T-helper 2 cell treated with Interferon-gamma antibody and Interleukin-4, amounts not matched to agents 5 μg/mL and 100 μg/mL, for 36 hours (primary cell): ENCODE measurements around the gene ABCG1.

ENCODE experiments used
- DNase-seq: peaks from one replicate; pipeline ENCODE4 v3.0.0; 2021; ENCODE audit warnings: low spot score
- H3K27ac Mint-ChIP-seq: one replicate; pipeline ENCODE4 v1.8.0; 2021; ENCODE audit warnings: mild to moderate bottlenecking, mixed read lengths
- H3K27me3 Mint-ChIP-seq: one replicate; pipeline ENCODE4 v1.8.0; 2021; ENCODE audit warnings: low read depth, mixed read lengths
- H3K36me3 Mint-ChIP-seq: one replicate; pipeline ENCODE4 v1.8.0; 2021; ENCODE audit warnings: low read depth, mixed read lengths
- H3K4me1 Mint-ChIP-seq: one replicate; pipeline ENCODE4 v1.8.0; 2021; ENCODE audit warnings: low read depth, mixed read lengths
- H3K4me3 Mint-ChIP-seq: one replicate; pipeline ENCODE4 v1.8.0; 2022; ENCODE audit warnings: mild to moderate bottlenecking, moderate library complexity, mixed read lengths
- H3K9me3 Mint-ChIP-seq: one replicate; pipeline ENCODE4 v1.8.0; 2021; ENCODE audit warnings: mixed read lengths

ABCG1 gene

GRCh38 chr21:42187976-42188653 is 30.8 kb upstream of the ABCG1 start:
- no peaks in the 10 kb centered on the region for H3K27me3 Mint-ChIP-seq
- H3K4me3 Mint-ChIP-seq: peak overlapping the region; percentile 76

GRCh38 chr21:42188663-42189062 is 30.3 kb upstream of the ABCG1 start:
- H3K4me1 Mint-ChIP-seq: peaks cover 72% of the 10 kb centered on the region
- peak overlapping the region; percentile 76 for H3K4me3 Mint-ChIP-seq
- H3K27me3 Mint-ChIP-seq: no peaks in the 10 kb centered on the region

More at GRCh38 chr21:42187976-42188653, 30.8 kb upstream of the ABCG1 start:
- H3K4me1 Mint-ChIP-seq: peaks cover 66% of the 10 kb centered on the region
- peaks cover 11% of the 10 kb centered on the region for H3K36me3 Mint-ChIP-seq
- peak overlapping the region; percentile 92 for H3K27ac Mint-ChIP-seq
- H3K9me3 Mint-ChIP-seq: peaks cover 15% of the 10 kb centered on the region
- DNase-seq: peak; percentile 85

GRCh38 chr21:42189431-42189830 is 29.5 kb upstream of the ABCG1 start:
- no peak for DNase-seq
- Mint-ChIP-seq H3K36me3 (peaks cover 13% of the 10 kb centered on the region), H3K4me1 (peaks cover 77% of the 10 kb centered on the region), H3K27ac (no peak overlapping the region), H3K4me3 (peak overlapping the region; percentile 20), H3K9me3 (peaks cover 15% of the 10 kb centered on the region), H3K27me3 (no peaks in the 10 kb centered on the region)

More at GRCh38 chr21:42188663-42189062, 30.3 kb upstream of the ABCG1 start:
- no peak for DNase-seq
- peaks cover 15% of the 10 kb centered on the region for H3K9me3 Mint-ChIP-seq
- peak overlapping the region; percentile 92 for H3K27ac Mint-ChIP-seq
- H3K36me3 Mint-ChIP-seq: peaks cover 11% of the 10 kb centered on the region

- peak overlapping the region; percentile 20 for H3K4me3 Mint-ChIP-seq
- peaks cover 15% of the 10 kb centered on the region for H3K9me3 Mint-ChIP-seq
- peak; percentile 32 for DNase-seq
- H3K27ac Mint-ChIP-seq: no peak overlapping the region
- H3K4me1 Mint-ChIP-seq: peaks cover 78% of the 10 kb centered on the region
- H3K27me3 Mint-ChIP-seq: no peaks in the 10 kb centered on the region
- peaks cover 13% of the 10 kb centered on the region for H3K36me3 Mint-ChIP-seq
Measured at GRCh38 chr21:42189860-42190485, 29.0 kb upstream of the ABCG1 start.

GRCh38 chr21:42190486-42190863 is 28.5 kb upstream of the ABCG1 start:
- peaks cover 83% of the 10 kb centered on the region for H3K4me1 Mint-ChIP-seq
- H3K36me3 Mint-ChIP-seq: peaks cover 13% of the 10 kb centered on the region
- no peaks in the 10 kb centered on the region for H3K27me3 Mint-ChIP-seq
- no peak for DNase-seq
- H3K9me3 Mint-ChIP-seq: peaks cover 14% of the 10 kb centered on the region
- H3K27ac Mint-ChIP-seq: no peak overlapping the region
- H3K4me3 Mint-ChIP-seq: peak overlapping the region; percentile 20

GRCh38 chr21:42191064-42191463 is 27.9 kb upstream of the ABCG1 start:
- Mint-ChIP-seq H3K9me3 (peaks cover 8% of the 10 kb centered on the region), H3K4me1 (peaks cover 81% of the 10 kb centered on the region), H3K36me3 (peaks cover 12% of the 10 kb centered on the region), H3K4me3 (no peak overlapping the region), H3K27ac (no peak overlapping the region), H3K27me3 (no peaks in the 10 kb centered on the region)
- no peak for DNase-seq

- Mint-ChIP-seq H3K4me3 (peak overlapping the region; percentile 22), H3K4me1 (peaks cover 75% of the 10 kb centered on the region), H3K27me3 (no peaks in the 10 kb centered on the region), H3K27ac (no peak overlapping the region), H3K9me3 (no peaks in the 10 kb centered on the region), H3K36me3 (peaks cover 5% of the 10 kb centered on the region)
- DNase-seq: no peak
Measured at GRCh38 chr21:42191696-42192595, 27.0 kb upstream of the ABCG1 start.

- H3K9me3 Mint-ChIP-seq: no peaks in the 10 kb centered on the region
- peak; percentile 77 for DNase-seq
- H3K4me1 Mint-ChIP-seq: peaks cover 67% of the 10 kb centered on the region
- peak overlapping the region; percentile 62 for H3K4me3 Mint-ChIP-seq
- H3K27ac Mint-ChIP-seq: peak overlapping the region; percentile 74
- no peaks in the 10 kb centered on the region for H3K27me3 Mint-ChIP-seq
- peaks cover 5% of the 10 kb centered on the region for H3K36me3 Mint-ChIP-seq
Measured at GRCh38 chr21:42193131-42193671, 25.7 kb upstream of the ABCG1 start.

GRCh38 chr21:42193721-42194120 is 25.2 kb upstream of the ABCG1 start:
- Mint-ChIP-seq H3K9me3 (no peaks in the 10 kb centered on the region), H3K27me3 (no peaks in the 10 kb centered on the region), H3K27ac (peak overlapping the region; percentile 41), H3K36me3 (peaks cover 5% of the 10 kb centered on the region), H3K4me1 (peaks cover 67% of the 10 kb centered on the region), H3K4me3 (peak overlapping the region; percentile 62)
- DNase-seq: no peak

- H3K9me3 Mint-ChIP-seq: no peaks in the 10 kb centered on the region
- H3K4me1 Mint-ChIP-seq: peaks cover 70% of the 10 kb centered on the region
- no peak overlapping the region for H3K27ac Mint-ChIP-seq
- H3K4me3 Mint-ChIP-seq: no peak overlapping the region
- no peak for DNase-seq
- H3K27me3 Mint-ChIP-seq: no peaks in the 10 kb centered on the region
- peaks cover 5% of the 10 kb centered on the region for H3K36me3 Mint-ChIP-seq
Measured at GRCh38 chr21:42194863-42195262, 24.1 kb upstream of the ABCG1 start.

- no peak for DNase-seq
- H3K36me3 Mint-ChIP-seq: peaks cover 5% of the 10 kb centered on the region
- no peaks in the 10 kb centered on the region for H3K27me3 Mint-ChIP-seq
- H3K4me1 Mint-ChIP-seq: peaks cover 64% of the 10 kb centered on the region
- no peaks in the 10 kb centered on the region for H3K9me3 Mint-ChIP-seq
- H3K27ac Mint-ChIP-seq: no peak overlapping the region
- no peak overlapping the region for H3K4me3 Mint-ChIP-seq
Measured at GRCh38 chr21:42195378-42196031, 23.4 kb upstream of the ABCG1 start.

GRCh38 chr21:42198929-42199867 is 19.7 kb upstream of the ABCG1 start:
- Mint-ChIP-seq H3K4me3 (peak overlapping the region; percentile 45), H3K27ac (peak overlapping the region; percentile 12), H3K27me3 (peaks cover 14% of the 10 kb centered on the region), H3K36me3 (peaks cover 3% of the 10 kb centered on the region), H3K4me1 (peaks cover 44% of the 10 kb centered on the region), H3K9me3 (no peaks in the 10 kb centered on the region)
- no peak for DNase-seq
